ENCODE data around the gene C6orf120. TPM values are rescaled to one million over a fixed set of nuclear protein-coding genes. Genes with fewer than 3 reads are reported as not detected.

The C6orf120 gene
- total RNA-seq, 1 experiment from 2014 or later = 20.6 TPM

- CTCF ChIA-PET = no interaction called here
- Histone ChIP-seq H2AFZ (ENCODE audit: low read depth, low read length, poor library complexity, severe bottlenecking) (no peak within 1 kb of the TSS), H3K9me3 (ENCODE audit: control insufficient read depth in 1 of 2, insufficient read depth in 1 of 2, low read depth in 1 of 2, low read length in 2 of 2) (no peaks in the 10 kb centered on the region), H3K9ac (ENCODE audit: low read length) (peak within 1 kb of the TSS; percentile 90), H4K20me1 (ENCODE audit: insufficient read depth) (no peaks in the 10 kb centered on the region), H3K4me2 (ENCODE audit: low read length) (peak within 1 kb of the TSS; percentile 88), H3K9me2 (ENCODE audit: insufficient read depth) (no peaks in the 10 kb centered on the region), H3K27ac (ENCODE audit: low read depth, low read length) (peak within 1 kb of the TSS; percentile 88), H3K4me3 (replicated peaks in 1 of 2; ENCODE audit: low read depth in 1 of 2, low read length in 2 of 2) (peak within 1 kb of the TSS; percentile 69 to 84), H3K79me2 (ENCODE audit: insufficient read depth, low read length) (peaks cover 28% of the 10 kb centered on the region), H3K36me3 (ENCODE audit: control insufficient read depth in 1 of 2, insufficient read depth in 2 of 2, low read length in 2 of 2) (0 out of 4 replicates have a peak, but pooled peaks cover 0 to 5% of the 10 kb centered on the region in 2 experiments), H3K4me1 (ENCODE audit: control insufficient read depth in 1 of 2, insufficient read depth in 2 of 2, low read length in 2 of 2) (peaks cover 7 to 19% of the 10 kb centered on the region in 2 experiments; a peak in 3 of 4 replicates), H3K27me3 (ENCODE audit: insufficient read depth, low read length) (no peaks in the 10 kb centered on the region)
- DNase-seq (ENCODE audit: low read depth, low spot score) (peak; percentile 88), ATAC-seq (peak; percentile 91)
- POLR2A ChIA-PET = interaction anchor here (0.7 kb wide), 1 partner anchor 26 kb away, joined by 3 read pairs; no protein-coding TSS in a partner anchor
- intact Hi-C loops (cut with micrococcal nuclease) = loop anchor here (1.0 to 2.0 kb wide), 3 partner anchors 29 to 803 kb away; partner anchors contain the start of genes C6orf120, TBP and WDR27
- RAD21 ChIA-PET (ENCODE audit: low non-redundant PET in 1 of 2, low total read pairs in 2 of 2, uncharacterized antibody in 2 of 2, unreplicated experiment in 2 of 2) = no interaction called here
- no TSS peak for BruUV-seq (replicated peaks)
- TF ChIP-seq EGR1 (IDR thresholded peaks at IDR 0.05; ENCODE audit: low read depth) (peak; percentile 85), SRF (IDR thresholded peaks at IDR 0.05; ENCODE audit: low read depth) (peak; percentile 96), POLR2AphosphoS5 (IDR thresholded peaks at IDR 0.05; ENCODE audit: low read depth, low read length) (peak; percentile 95), EZH2 (IDR thresholded peaks at IDR 0.05) (no peak), SP1 (IDR thresholded peaks at IDR 0.05; ENCODE audit: low read depth) (peak; percentile 81), ZNF274 (IDR thresholded peaks at IDR 0.05; ENCODE audit: low read depth, low read length) (no peak), RAD21 (IDR thresholded peaks at IDR 0.05; ENCODE audit: low read depth) (no peak), POLR2A (IDR thresholded peaks at IDR 0.05; ENCODE audit: borderline replicate concordance, extremely low read depth, insufficient read depth, insufficient read length) (peak; percentile 80), ZFX (IDR thresholded peaks at IDR 0.05) (peak; percentile 99), EZH2phosphoT487 (IDR thresholded peaks at IDR 0.05; ENCODE audit: borderline replicate concordance) (no peak), SIN3A (IDR thresholded peaks at IDR 0.05; ENCODE audit: low read depth) (peak; percentile 84), YY1 (IDR thresholded peaks at IDR 0.05; ENCODE audit: extremely low read depth, insufficient replicate concordance, low read depth, low read length) (peak; percentile 88), CBX3 (IDR thresholded peaks at IDR 0.05; ENCODE audit: low read depth) (peak; percentile 91; the same call in 1 of the 2 replicates), JUND (IDR thresholded peaks at IDR 0.05) (no peak; the same call in 1 of the 2 replicates), TCF7L2 (IDR thresholded peaks at IDR 0.05; ENCODE audit: borderline replicate concordance, extremely low read depth, insufficient read depth, insufficient read length) (no peak), ELF1 (IDR thresholded peaks at IDR 0.05; ENCODE audit: borderline replicate concordance, low read depth) (peak; percentile 94)
- TF ChIP-seq, protein P1, sequence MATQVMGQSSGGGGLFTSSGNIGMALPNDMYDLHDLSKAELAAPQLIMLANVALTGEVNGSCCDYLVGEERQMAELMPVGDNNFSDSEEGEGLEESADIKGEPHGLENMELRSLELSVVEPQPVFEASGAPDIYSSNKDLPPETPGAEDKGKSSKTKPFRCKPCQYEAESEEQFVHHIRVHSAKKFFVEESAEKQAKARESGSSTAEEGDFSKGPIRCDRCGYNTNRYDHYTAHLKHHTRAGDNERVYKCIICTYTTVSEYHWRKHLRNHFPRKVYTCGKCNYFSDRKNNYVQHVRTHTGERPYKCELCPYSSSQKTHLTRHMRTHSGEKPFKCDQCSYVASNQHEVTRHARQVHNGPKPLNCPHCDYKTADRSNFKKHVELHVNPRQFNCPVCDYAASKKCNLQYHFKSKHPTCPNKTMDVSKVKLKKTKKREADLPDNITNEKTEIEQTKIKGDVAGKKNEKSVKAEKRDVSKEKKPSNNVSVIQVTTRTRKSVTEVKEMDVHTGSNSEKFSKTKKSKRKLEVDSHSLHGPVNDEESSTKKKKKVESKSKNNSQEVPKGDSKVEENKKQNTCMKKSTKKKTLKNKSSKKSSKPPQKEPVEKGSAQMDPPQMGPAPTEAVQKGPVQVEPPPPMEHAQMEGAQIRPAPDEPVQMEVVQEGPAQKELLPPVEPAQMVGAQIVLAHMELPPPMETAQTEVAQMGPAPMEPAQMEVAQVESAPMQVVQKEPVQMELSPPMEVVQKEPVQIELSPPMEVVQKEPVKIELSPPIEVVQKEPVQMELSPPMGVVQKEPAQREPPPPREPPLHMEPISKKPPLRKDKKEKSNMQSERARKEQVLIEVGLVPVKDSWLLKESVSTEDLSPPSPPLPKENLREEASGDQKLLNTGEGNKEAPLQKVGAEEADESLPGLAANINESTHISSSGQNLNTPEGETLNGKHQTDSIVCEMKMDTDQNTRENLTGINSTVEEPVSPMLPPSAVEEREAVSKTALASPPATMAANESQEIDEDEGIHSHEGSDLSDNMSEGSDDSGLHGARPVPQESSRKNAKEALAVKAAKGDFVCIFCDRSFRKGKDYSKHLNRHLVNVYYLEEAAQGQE (IDR thresholded peaks at IDR 0.05; ENCODE audit: low read depth) = no peak
- TF ChIP-seq, protein P2, sequence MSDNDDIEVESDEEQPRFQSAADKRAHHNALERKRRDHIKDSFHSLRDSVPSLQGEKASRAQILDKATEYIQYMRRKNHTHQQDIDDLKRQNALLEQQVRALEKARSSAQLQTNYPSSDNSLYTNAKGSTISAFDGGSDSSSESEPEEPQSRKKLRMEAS (IDR thresholded peaks at IDR 0.05) = peak; percentile 91
- TF ChIP-seq, protein P3, sequence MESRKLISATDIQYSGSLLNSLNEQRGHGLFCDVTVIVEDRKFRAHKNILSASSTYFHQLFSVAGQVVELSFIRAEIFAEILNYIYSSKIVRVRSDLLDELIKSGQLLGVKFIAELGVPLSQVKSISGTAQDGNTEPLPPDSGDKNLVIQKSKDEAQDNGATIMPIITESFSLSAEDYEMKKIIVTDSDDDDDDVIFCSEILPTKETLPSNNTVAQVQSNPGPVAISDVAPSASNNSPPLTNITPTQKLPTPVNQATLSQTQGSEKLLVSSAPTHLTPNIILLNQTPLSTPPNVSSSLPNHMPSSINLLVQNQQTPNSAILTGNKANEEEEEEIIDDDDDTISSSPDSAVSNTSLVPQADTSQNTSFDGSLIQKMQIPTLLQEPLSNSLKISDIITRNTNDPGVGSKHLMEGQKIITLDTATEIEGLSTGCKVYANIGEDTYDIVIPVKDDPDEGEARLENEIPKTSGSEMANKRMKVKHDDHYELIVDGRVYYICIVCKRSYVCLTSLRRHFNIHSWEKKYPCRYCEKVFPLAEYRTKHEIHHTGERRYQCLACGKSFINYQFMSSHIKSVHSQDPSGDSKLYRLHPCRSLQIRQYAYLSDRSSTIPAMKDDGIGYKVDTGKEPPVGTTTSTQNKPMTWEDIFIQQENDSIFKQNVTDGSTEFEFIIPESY (IDR thresholded peaks at IDR 0.05; ENCODE audit: extremely low read depth, insufficient replicate concordance, low read length) = peak; percentile 69
- TF ChIP-seq, protein P4, sequence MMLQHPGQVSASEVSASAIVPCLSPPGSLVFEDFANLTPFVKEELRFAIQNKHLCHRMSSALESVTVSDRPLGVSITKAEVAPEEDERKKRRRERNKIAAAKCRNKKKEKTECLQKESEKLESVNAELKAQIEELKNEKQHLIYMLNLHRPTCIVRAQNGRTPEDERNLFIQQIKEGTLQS (IDR thresholded peaks at IDR 0.05) = no peak
Measured at GRCh38 chr6:169751242-169752073, 49.5 kb downstream of the C6orf120 start, which contains the start of the genes DYNLT2 and ERMARD. Gene DYNLT2, minus strand, starts transcription at chr6:169751572. Its CDS starts 114 bp downstream, at chr6:169751458. Gene ERMARD, plus strand, starts transcription at chr6:169751622. Its CDS starts 36 bp downstream, at chr6:169751658.
